MM.1S (cell line): ENCODE data around the gene CYP19A1.

Source experiments
- CTCF ChIP-seq: fragments of 300-600 bp; sonication (generic); IDR thresholded peaks from 2 replicates; pipeline ENCODE4 v1.5.1; 2016; ENCODE audit warnings: antibody characterized with exemption, low read length, mixed read lengths
- EZH2 ChIP-seq: fragments of 300-600 bp; sonication (generic); optimal IDR thresholded peaks from 2 replicates; pipeline ENCODE3; 2017; ENCODE audit warnings: low read depth, mild to moderate bottlenecking, antibody characterized with exemption, low read length, mixed read lengths
- EZH2phosphoT487 ChIP-seq: fragments of 300-600 bp; sonication (generic); IDR thresholded peaks from 2 replicates; pipeline ENCODE4 v1.6.1; 2018; ENCODE audit warnings: antibody characterized with exemption, low read length

- no peak for TF ChIP-seq CTCF
- TF ChIP-seq EZH2: no peak
- TF ChIP-seq EZH2phosphoT487: no peak
Measured at GRCh38 chr15:51227940-51228732, 110.3 kb downstream of the CYP19A1 start.
